C4-2B (cell line): ENCODE measurements around the gene KCNS3.

Source experiments
- H3K27ac ChIP-seq: fragments of 450-650 bp; 2 replicates; pipeline ENCODE4 v1.5.1; 2017
- CTCF ChIP-seq: fragments of 450-650 bp; conservative IDR thresholded peaks from 2 replicates; pipeline ENCODE4 v1.5.1; 2017; ENCODE audit warnings: mild to moderate bottlenecking
- ZFX ChIP-seq: fragments of 450-650 bp; IDR thresholded peaks from 2 replicates; pipeline ENCODE4 v1.6.1; 2017

The KCNS3 gene

GRCh38 chr2:17940091-17940630 lies 61.7 kb downstream of the KCNS3 start:
- no peak for TF ChIP-seq CTCF
- TF ChIP-seq ZFX: no peak
- no peak overlapping the region for H3K27ac ChIP-seq

- TF ChIP-seq CTCF (no peak), ZFX (no peak)
- H3K27ac ChIP-seq: no peak overlapping the region
Observed at GRCh38 chr2:17943444-17943843, 65.0 kb downstream of the KCNS3 start.

GRCh38 chr2:17947113-17947512 lies 68.6 kb downstream of the KCNS3 start:
- H3K27ac ChIP-seq: no peak overlapping the region
- TF ChIP-seq ZFX: no peak
- no peak for TF ChIP-seq CTCF

- H3K27ac ChIP-seq: no peak overlapping the region
- TF ChIP-seq ZFX: no peak
- no peak for TF ChIP-seq CTCF
Observed at GRCh38 chr2:17950006-17950405, 71.5 kb downstream of the KCNS3 start.

GRCh38 chr2:17951563-17951962 lies 73.1 kb downstream of the KCNS3 start:
- TF ChIP-seq CTCF: no peak
- no peak overlapping the region for H3K27ac ChIP-seq

GRCh38 chr2:17958466-17959092 lies 80.1 kb downstream of the KCNS3 start:
- H3K27ac ChIP-seq: no peak overlapping the region
- TF ChIP-seq ZFX (no peak), CTCF (no peak)

GRCh38 chr2:17959356-17959755 lies 80.9 kb downstream of the KCNS3 start:
- TF ChIP-seq ZFX (no peak), CTCF (no peak)
- H3K27ac ChIP-seq: no peak overlapping the region
